Lung (tissue), 12 donors: ENCODE measurements around the gene SPOCK3. TPM values are rescaled to one million over a fixed set of nuclear protein-coding genes. Genes with fewer than 3 reads are reported as not detected.

Experiments
- ATAC-seq: fragments of 200-7000 bp; cut with Tn5 transposase; one replicate; pipeline ENCODE4 v1.9.1; 2020; ENCODE audit warnings: moderate number of reproducible peaks; ENCODE audit not compliant: insufficient read depth, low FRiP score
- DNase-seq, 3 donors: peaks; one replicate each; pipeline ENCODE4 v3.0.0-alpha.2; 2013 to 2017
- H3K27ac ChIP-seq, 2 donors: one replicate each; pipeline ENCODE4 v1.5.1; 2013; ENCODE audit warnings: mild to moderate bottlenecking in 2 of 2, moderate library complexity in 2 of 2, control low read depth in 1 of 2, inconsistent platforms in 1 of 2, low read depth in 1 of 2, low read length in 1 of 2
- H3K27me3 ChIP-seq, 3 donors: one replicate each; pipeline ENCODE4 v1.5.1; 2013; ENCODE audit warnings: low read length in 2 of 3; ENCODE audit not compliant: control insufficient read depth in 3 of 3, insufficient read depth in 3 of 3
- H3K36me3 ChIP-seq, 4 donors: one replicate each; pipeline ENCODE4 v1.5.1; 2013; ENCODE audit warnings: low read length in 4 of 4, mild to moderate bottlenecking in 1 of 4, moderate library complexity in 1 of 4; ENCODE audit not compliant: control insufficient read depth in 4 of 4, insufficient read depth in 4 of 4
- H3K4me1 ChIP-seq, 5 donors: one replicate each; pipeline ENCODE4 v1.5.1; 2013; ENCODE audit warnings: low read length in 5 of 5, mild to moderate bottlenecking in 2 of 5, moderate library complexity in 1 of 5; ENCODE audit not compliant: control insufficient read depth in 5 of 5, insufficient read depth in 5 of 5
- H3K4me3 ChIP-seq: one replicate; pipeline ENCODE4 v1.5.1; 2013; ENCODE audit warnings: mild to moderate bottlenecking, control low read depth, moderate library complexity
- H3K9ac ChIP-seq, 2 donors: one replicate each; pipeline ENCODE4 v1.5.1; 2013; ENCODE audit warnings: low read length in 2 of 2, control low read depth in 1 of 2; ENCODE audit not compliant: insufficient read depth in 1 of 2
- H3K9me3 ChIP-seq, 4 donors: one replicate each; pipeline ENCODE4 v1.5.1; 2013; ENCODE audit warnings: low read length in 3 of 4, mild to moderate bottlenecking in 1 of 4, moderate library complexity in 1 of 4; ENCODE audit not compliant: control insufficient read depth in 4 of 4, insufficient read depth in 3 of 4
- CTCF ChIP-seq: IDR thresholded peaks from 2 replicates; pipeline ENCODE4 v1.5.1; 2012; ENCODE audit warnings: mild to moderate bottlenecking; ENCODE audit errors: control extremely low read depth, extremely low read depth
- WGBS, 2 donors: extraction: QIAGEN DNeasy Blood & Tissue Kit; methylation state at CpG; one replicate each; pipeline ENCODE4 v1.1.7; 2013; 5-methylcytosine and 5-hydroxymethylcytosine counted together
- polyA plus RNA-seq, 2 donors: library from polyadenylated mRNA; stranded (reverse); fragments of 200-250 nt; gene quantifications; one replicate each; pipeline ENCODE4 v1.2.1, GENCODE V29; 2013
- total RNA-seq, 2 donors: library from RNA; depleted of rRNA in 1 of 2; stranded (reverse); fragments of >200 nt in 1 of 2; gene quantifications; one replicate each; pipeline ENCODE4 v1.2.1, GENCODE V29; 2014 to 2021
- donor health status: control.
- donor health status: control.
- donor health status: Bipolar disorder and iron deficiency.
- donor health status: healthy.
- donor health status: DM: yes; HTN: yes; CAD: no.

Gene SPOCK3
- total and polyA plus RNA-seq, 4 donors, result 0.24 to 1.4 (median 0.60) TPM

GRCh38 chr4:167028976-167029375 is 205.3 kb downstream of the SPOCK3 start:
- Histone ChIP-seq H3K4me1 (no peaks in the 10 kb centered on the region), H3K27me3 (no peaks in the 10 kb centered on the region), H3K27ac (no peak overlapping the region), H3K9ac (no peak overlapping the region), H3K4me3 (no peak overlapping the region), H3K36me3 (no peaks in the 10 kb centered on the region), H3K9me3 (no peaks in the 10 kb centered on the region)
- TF ChIP-seq CTCF, result no peak
- no peak for DNase-seq
- ATAC-seq, result no peak
- WGBS, 2 donors, result 72 to 93% methylated on average over 3 of the region's 3 CpGs

- WGBS, 2 donors, result 56 to 74% methylated on average over 3 of the region's 3 CpGs
- Histone ChIP-seq H3K9ac (no peak overlapping the region), H3K27ac (no peak overlapping the region), H3K27me3 (no peaks in the 10 kb centered on the region), H3K9me3 (no peaks in the 10 kb centered on the region), H3K36me3 (no peaks in the 10 kb centered on the region), H3K4me1 (no peaks in the 10 kb centered on the region), H3K4me3 (no peak overlapping the region)
- ATAC-seq (no peak), DNase-seq (no peak)
- TF ChIP-seq CTCF, result no peak
Measured at GRCh38 chr4:167025670-167026069, 208.6 kb downstream of the SPOCK3 start.

- no peak overlapping the region for H3K9ac ChIP-seq
- no peaks in the 10 kb centered on the region for H3K4me1 ChIP-seq
- H3K27me3 ChIP-seq, result no peaks in the 10 kb centered on the region
- no peak overlapping the region for H3K4me3 ChIP-seq
- DNase-seq, result no peak
- H3K9me3 ChIP-seq, result no peaks in the 10 kb centered on the region
- no peak overlapping the region for H3K27ac ChIP-seq
- WGBS, 2 donors, result 66 to 73% methylated on average over 4 of the region's 4 CpGs
- ATAC-seq, result no peak
- H3K36me3 ChIP-seq, result no peaks in the 10 kb centered on the region
- no peak for TF ChIP-seq CTCF
Measured at GRCh38 chr4:167023364-167023925, 210.8 kb downstream of the SPOCK3 start.

- H3K36me3 ChIP-seq, result no peaks in the 10 kb centered on the region
- DNase-seq, result peak; percentile 70 to 80 (median 71)
- no peaks in the 10 kb centered on the region for H3K9me3 ChIP-seq
- 20 to 23% methylated on average over 11 of the region's 11 CpGs for WGBS, 2 donors
- ATAC-seq, result peak; percentile 59
- no peak overlapping the region for H3K27ac ChIP-seq
- H3K9ac ChIP-seq, result no peak overlapping the region
- peak; percentile 23 for TF ChIP-seq CTCF
- H3K27me3 ChIP-seq, result no peaks in the 10 kb centered on the region
- H3K4me1 ChIP-seq, result no peaks in the 10 kb centered on the region
- no peak overlapping the region for H3K4me3 ChIP-seq
Measured at GRCh38 chr4:167021545-167022155, 212.6 kb downstream of the SPOCK3 start.
